ENCODE measurements around the gene RHNO1. TPM values are rescaled to one million over a fixed set of nuclear protein-coding genes. Genes with fewer than 3 reads are reported as not detected.

Gene RHNO1
- total and polyA plus RNA-seq, 2 of the 13 experiments (the other 11 are each of a cell fraction or from before 2014, with no cell fraction given): 27.2 to 49.6 TPM

GRCh38 chr12:2842948-2843347, 34.1 kb upstream of the RHNO1 start:
- intact Hi-C loops (cut with micrococcal nuclease; ENCODE audit: unreplicated experiment): no loop called here
- DNase-seq (ENCODE audit: low spot score) (no peak), FAIRE-seq (no peak), ATAC-seq (no peak)
- Histone ChIP-seq H3K9ac (ENCODE audit: insufficient read depth, low read depth, low read length) (no peak overlapping the region), H3K9me3 (ENCODE audit: low read length) (no peaks in the 10 kb centered on the region), H2AFZ (ENCODE audit: low read length) (no peak overlapping the region), H3K4me2 (ENCODE audit: low read depth, low read length) (no peak overlapping the region), H3K27ac (ENCODE audit: extremely low read length, insufficient read depth, low read length) (no peak overlapping the region), H4K20me1 (ENCODE audit: insufficient read depth, low read length) (no peaks in the 10 kb centered on the region), H3K4me3 (replicated peaks in 1 of 3; ENCODE audit: insufficient read depth in 1 of 3, low read depth in 2 of 3, low read length in 3 of 3) (no peak overlapping the region), H3K27me3 (ENCODE audit: control insufficient read depth in 1 of 2, insufficient read depth in 2 of 2, low read length in 2 of 2) (no peaks in the 10 kb centered on the region; a peak in 1 of 5 replicates), H3K4me1 (ENCODE audit: insufficient read depth, low read length) (peaks cover 20% of the 10 kb centered on the region), H3K36me3 (replicated peaks in 1 of 2; ENCODE audit: control insufficient read depth in 1 of 2, insufficient read depth in 2 of 2, low read length in 2 of 2) (peaks cover 3 to 4% of the 10 kb centered on the region in 2 experiments; a peak in 3 of 5 replicates), H3K79me2 (ENCODE audit: insufficient read depth, low read length) (no peaks in the 10 kb centered on the region)
- ChIA-PET CTCF (ENCODE audit: low intra/inter-chr PET ratio, low total read pairs) (no interaction called here), POLR2A (no interaction called here)
- 97% methylated on average over 5 of the region's 5 CpGs for WGBS (ENCODE audit: low lambda C conversion rate)
- in situ Hi-C loops (cut with HindIII; ENCODE audit: extremely low pct_ligation_motif_present, low pct_unique_long_range_greater_than_20kb): no loop called here
- no TSS peak for BruUV-seq (replicated peaks)
- TF ChIP-seq RFX1 (IDR thresholded peaks at IDR 0.05) (no peak), ZNF878 (CRISPR knock-in tag; IDR thresholded peaks at IDR 0.05) (no peak), ZBTB7B (CRISPR knock-in tag; IDR thresholded peaks at IDR 0.05) (no peak), ZNF142 (CRISPR knock-in tag; IDR thresholded peaks at IDR 0.05) (no peak), CENPX (CRISPR knock-in tag; IDR thresholded peaks at IDR 0.05) (no peak), SMARCE1 (IDR thresholded peaks at IDR 0.05; ENCODE audit: borderline replicate concordance) (no peak), TAF1 (CRISPR knock-in tag; IDR thresholded peaks at IDR 0.05) (no peak), REPIN1 (CRISPR knock-in tag; IDR thresholded peaks at IDR 0.05; ENCODE audit: borderline replicate concordance, low read depth) (no peak), GATA4 (IDR thresholded peaks at IDR 0.05; ENCODE audit: borderline replicate concordance, low read depth) (no peak), GMEB1 (CRISPR knock-in tag; IDR thresholded peaks at IDR 0.05; ENCODE audit: borderline replicate concordance) (no peak)
- TF ChIP-seq, protein P1, sequence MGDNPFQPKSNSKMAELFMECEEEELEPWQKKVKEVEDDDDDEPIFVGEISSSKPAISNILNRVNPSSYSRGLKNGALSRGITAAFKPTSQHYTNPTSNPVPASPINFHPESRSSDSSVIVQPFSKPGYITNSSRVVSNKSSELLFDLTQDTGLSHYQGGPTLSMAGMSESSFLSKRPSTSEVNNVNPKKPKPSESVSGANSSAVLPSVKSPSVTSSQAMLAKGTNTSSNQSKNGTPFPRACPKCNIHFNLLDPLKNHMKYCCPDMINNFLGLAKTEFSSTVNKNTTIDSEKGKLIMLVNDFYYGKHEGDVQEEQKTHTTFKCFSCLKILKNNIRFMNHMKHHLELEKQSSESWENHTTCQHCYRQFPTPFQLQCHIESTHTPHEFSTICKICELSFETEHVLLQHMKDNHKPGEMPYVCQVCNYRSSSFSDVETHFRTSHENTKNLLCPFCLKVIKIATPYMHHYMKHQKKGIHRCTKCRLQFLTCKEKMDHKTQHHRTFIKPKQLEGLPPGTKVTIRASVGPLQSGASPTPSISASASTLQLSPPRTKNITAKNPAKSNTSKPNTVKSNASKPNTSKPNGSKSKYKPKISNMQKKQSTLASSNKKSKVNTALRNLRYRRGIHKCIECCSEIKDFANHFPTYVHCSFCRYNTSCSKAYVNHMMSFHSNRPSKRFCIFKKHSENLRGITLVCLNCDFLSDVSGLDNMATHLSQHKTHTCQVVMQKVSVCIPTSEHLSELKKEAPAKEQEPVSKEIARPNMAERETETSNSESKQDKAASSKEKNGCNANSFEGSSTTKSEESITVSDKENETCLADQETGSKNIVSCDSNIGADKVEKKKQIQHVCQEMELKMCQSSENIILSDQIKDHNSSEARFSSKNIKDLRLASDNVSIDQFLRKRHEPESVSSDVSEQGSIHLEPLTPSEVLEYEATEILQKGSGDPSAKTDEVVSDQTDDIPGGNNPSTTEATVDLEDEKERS (CRISPR knock-in tag; IDR thresholded peaks at IDR 0.05): no peak
- TF ChIP-seq, protein P2, sequence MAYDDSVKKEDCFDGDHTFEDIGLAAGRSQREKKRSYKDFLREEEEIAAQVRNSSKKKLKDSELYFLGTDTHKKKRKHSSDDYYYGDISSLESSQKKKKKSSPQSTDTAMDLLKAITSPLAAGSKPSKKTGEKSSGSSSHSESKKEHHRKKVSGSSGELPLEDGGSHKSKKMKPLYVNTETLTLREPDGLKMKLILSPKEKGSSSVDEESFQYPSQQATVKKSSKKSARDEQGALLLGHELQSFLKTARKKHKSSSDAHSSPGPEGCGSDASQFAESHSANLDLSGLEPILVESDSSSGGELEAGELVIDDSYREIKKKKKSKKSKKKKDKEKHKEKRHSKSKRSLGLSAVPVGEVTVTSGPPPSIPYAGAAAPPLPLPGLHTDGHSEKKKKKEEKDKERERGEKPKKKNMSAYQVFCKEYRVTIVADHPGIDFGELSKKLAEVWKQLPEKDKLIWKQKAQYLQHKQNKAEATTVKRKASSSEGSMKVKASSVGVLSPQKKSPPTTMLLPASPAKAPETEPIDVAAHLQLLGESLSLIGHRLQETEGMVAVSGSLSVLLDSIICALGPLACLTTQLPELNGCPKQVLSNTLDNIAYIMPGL (CRISPR knock-in tag; IDR thresholded peaks at IDR 0.05; ENCODE audit: borderline replicate concordance in 1 of 2, low read depth in 1 of 2): no peak
